HG03565 (cell line): ENCODE results near the gene SEC14L1.
"Not testable (repeated sequence)": the region's sequence is repeated elsewhere in the genome, so short reads cannot be mapped to it uniquely, and the experiment has no call there.

Experiments
- ATAC-seq: cut with Tn5 transposase; IDR thresholded peaks from one replicate; pipeline ENCODE4 v1.9.1; 2021; ENCODE audit warnings: mild to moderate bottlenecking, moderate library complexity; ENCODE audit not compliant: unreplicated experiment

The SEC14L1 gene

DNA sequence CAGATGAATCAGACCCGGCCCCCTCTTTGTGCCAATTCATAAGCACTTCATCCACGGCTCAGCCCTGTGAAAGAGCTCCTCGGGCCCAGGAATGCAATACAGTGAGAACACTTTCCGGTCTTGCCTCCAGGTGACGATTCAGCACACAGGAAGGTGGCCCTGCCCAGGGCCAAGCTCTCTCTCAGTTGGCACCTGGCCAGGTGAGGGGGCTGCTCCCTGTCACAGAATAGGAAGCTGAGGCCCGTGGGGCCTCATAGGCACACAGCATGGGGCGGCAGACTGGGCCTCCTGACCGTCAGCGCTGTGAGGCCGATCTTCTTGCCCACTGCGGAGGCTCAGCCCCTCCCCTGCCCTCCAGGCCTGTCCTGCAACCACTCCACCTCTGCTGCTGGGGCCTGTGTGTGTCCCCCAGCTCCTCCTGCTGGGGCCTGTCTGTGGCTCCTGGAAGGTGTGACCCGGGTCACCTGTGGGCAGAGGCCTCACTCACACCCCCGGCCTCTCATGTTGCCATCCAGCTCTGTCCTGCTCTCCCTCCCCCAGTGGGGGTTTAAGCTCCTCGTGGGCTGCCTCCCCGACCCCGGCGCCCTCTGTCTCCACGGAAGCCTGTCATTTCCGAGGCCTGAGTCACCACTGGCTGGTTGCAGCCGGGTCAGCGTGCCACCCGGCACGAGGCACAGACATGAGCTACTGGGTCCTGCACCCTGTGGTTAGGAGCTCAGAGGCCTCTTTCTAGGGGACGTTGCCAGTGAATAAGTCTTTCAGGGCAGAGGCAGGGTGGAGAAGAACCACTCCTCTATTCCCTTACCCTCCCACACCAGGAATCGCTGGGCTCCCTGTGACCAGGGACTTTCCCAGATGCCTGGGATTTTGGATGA, 114.4 kb downstream of the SEC14L1 start:
- no peak for ATAC-seq

DNA sequence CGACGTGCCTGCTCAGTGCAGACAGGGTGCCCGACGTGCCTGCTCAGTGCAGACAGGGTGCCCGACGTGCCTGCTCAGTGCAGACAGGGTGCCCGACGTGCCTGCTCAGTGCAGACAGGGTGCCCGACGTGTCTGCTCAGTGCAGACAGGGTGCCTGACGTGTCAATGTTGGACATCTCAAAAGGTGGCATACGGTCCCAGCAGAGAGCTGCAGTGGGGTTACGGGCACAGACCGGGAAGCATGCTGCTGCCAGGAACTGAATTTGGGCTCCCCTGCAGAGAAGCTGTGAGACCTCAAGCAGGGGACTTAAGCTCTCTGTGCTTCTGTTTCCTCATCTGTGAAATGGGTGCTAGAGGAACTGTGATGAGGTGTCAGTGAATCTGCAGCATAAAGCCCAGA, 115.2 kb downstream of the SEC14L1 start:
- ATAC-seq: not testable (repeated sequence)

DNA sequence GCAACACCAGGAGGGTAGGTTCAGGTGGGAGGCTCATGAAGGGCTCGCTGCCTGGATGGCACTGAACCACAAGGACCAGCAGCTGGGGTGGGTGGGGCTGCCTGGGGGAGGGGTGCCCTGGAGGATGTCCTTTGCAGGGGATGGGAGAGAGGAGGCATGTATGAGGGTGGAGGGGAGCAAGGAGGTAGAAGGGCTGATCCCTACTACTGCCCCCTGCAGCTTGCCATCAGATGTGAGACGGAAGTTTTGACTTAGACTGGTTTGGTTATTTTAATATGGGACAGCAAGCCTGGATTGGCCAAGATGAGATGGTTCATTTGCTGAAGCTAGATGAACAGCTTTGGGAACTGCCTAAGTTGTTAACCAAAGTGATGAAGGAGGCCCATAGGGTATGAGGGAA, 115.9 kb downstream of the SEC14L1 start:
- ATAC-seq: no peak

DNA sequence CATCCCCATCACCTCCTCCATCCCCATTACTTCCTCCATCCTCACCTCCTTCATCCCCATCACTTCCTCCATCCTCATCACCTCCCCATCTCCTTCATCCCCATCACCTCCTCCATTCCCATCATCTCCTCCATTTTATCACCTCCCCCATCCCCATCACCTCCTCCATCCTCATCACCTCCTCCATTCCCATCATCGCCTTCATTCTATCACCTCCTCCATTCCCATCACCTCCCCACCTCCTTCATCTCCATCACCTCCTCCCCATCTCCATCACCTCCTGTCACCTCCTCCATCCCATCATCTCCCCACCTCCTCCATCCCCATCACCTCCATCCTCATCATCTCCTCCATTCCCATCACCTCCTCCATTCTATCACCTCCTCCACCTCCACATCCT, 116.4 kb downstream of the SEC14L1 start:
- ATAC-seq: no peak

DNA sequence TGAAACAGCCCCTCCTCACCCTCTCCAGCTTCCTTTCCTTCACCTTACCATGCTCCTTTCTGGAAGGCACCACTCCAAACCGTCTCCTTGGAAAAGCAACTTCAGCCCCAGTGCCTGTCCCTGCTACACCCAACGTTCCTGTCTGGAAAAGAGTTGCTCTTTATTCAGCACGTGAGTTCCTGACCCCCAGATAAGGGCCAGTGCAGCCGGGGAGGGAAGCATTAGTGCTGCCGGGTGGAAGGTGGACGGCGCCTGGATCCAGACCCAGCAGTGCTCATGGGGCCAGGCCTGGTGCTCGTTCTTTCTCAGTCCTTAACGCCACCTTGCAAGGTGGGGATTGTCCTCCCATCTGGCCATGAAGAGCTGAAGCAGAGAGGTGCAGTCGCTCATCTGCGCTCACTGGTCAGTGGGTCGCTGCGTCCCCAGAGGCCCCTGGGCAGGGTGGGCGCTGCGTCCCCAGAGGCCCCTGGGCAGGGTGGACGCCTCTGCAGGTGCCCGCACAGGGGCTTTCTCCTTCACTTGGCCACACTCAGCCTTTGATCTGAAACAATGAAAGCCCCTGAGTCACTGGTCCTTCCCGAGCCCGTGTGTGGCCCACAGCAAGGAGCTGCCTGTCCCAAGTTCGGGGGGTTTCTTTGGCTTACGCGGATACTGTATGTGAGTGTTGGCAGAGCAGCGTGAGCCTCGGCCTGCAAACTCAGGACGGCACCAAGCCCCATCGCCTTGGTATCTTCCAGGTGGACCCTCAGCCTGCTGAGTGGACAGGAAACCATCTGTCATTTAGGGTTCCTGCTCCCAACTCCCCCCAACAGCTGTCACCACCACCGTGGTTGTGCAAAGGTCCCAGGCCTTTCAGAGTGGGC, 117.1 kb downstream of the SEC14L1 start:
- no peak for ATAC-seq

DNA sequence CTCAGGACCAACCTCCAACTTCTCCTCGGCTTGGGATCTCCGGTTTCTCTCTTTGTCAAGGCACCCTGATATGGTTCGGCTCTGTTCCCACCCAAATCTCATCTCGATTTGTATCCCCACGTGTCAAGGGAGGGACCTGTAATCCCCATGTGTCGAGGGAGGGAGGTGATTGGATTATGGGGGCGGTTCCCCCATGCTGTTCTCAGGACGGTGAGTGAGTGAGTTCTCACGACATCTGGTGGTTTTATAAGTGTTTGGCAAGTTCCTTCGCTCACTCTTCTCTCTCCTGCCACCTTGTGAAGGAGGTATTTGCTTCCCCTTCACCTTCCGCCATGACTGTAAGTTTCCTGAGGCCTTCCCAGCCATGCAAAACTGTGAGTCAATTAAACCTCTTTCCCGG, 117.9 kb downstream of the SEC14L1 start:
- ATAC-seq: no peak

DNA sequence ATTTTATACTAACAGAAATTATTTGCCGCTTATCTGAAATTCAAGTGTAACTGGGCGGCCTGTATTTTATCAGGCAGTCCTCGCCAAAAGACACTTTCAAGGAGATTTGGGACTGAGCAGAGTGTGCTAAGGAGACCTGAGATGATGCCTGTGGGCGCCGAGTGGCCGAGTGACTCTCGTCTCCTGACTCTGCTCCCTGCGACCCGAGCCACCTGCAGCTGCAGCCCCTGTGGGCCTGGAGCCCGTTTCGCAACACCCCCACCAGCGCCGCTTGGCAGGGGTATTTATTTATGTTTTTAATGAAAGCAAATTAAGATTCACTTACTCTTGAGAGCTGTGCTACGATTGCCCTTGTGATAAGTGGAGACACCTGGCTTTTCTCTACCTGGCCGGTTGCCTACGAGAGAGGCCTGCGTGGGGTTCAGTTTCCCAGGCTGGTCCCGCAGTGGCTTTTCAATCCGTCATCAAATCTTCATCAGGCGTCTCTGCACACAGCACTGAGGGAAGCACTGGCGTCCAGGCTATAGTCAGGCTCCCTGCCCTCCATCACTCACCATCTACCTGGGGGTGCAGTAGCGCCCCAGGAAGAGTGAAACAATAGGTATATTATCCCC, 124.0 kb downstream of the SEC14L1 start:
- no peak for ATAC-seq

DNA sequence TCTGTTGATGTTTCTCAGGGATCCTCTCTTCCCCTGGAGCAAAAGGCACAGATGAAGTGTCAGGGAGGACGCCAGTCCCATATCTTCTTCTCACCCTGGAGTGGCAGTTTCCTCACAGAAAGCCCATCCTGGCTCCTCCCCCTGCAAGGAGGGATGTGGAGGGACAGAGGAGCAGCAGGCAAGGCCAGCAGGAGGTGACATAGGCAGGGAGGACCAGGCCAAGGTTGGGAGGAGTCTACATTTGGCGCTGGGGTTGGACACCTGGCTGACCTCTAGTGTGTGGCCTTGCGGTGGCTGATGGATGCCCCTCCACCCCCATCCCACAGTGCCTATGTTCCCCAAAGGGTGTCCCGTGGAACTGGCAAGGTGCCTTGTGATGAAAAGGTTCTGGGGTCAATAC, 125.4 kb downstream of the SEC14L1 start:
- ATAC-seq: no peak
